ENCODE results near the gene FLT3LG.
A peak's percentile ranks its signal among the peaks of the same experiment; 100 is the strongest.

Gene FLT3LG

GRCh38 chr19:49432141-49433073 is 41.6 kb upstream of the FLT3LG start:
- no peak overlapping the region for H3K4me2 ChIP-seq (ENCODE audit: low read length)
- H3K9ac ChIP-seq (ENCODE audit: low read depth, low read length), result no peak overlapping the region
- H3K4me1 ChIP-seq (ENCODE audit: control insufficient read depth, insufficient read depth, low read length), result no peaks in the 10 kb centered on the region
- no peaks in the 10 kb centered on the region for H3K36me3 ChIP-seq (ENCODE audit: insufficient read depth, low read length)
- peaks cover 89% of the 10 kb centered on the region for H3K27me3 ChIP-seq (ENCODE audit: control insufficient read depth, insufficient read depth, low read length)
- no peaks in the 10 kb centered on the region for H3K9me3 ChIP-seq (replicated peaks; ENCODE audit: low read length)
- no peak overlapping the region for H3K4me3 ChIP-seq (ENCODE audit: low read length)

- no peaks in the 10 kb centered on the region for H3K4me1 ChIP-seq (ENCODE audit: control insufficient read depth, insufficient read depth, low read length)
- H3K4me3 ChIP-seq (ENCODE audit: low read length), result no peak overlapping the region
- no peak overlapping the region for H3K9ac ChIP-seq (ENCODE audit: low read depth, low read length)
- H3K4me2 ChIP-seq (ENCODE audit: low read length), result no peak overlapping the region
- H3K9me3 ChIP-seq (replicated peaks; ENCODE audit: low read length), result no peaks in the 10 kb centered on the region
- no peaks in the 10 kb centered on the region for H3K36me3 ChIP-seq (ENCODE audit: insufficient read depth, low read length)
- peaks cover 91% of the 10 kb centered on the region for H3K27me3 ChIP-seq (ENCODE audit: control insufficient read depth, insufficient read depth, low read length)
Observed at GRCh38 chr19:49433240-49433901, 40.6 kb upstream of the FLT3LG start.

- Histone ChIP-seq H3K36me3 (ENCODE audit: insufficient read depth, low read length) (no peaks in the 10 kb centered on the region), H3K4me2 (ENCODE audit: low read length) (no peak overlapping the region), H3K9ac (ENCODE audit: low read depth, low read length) (no peak overlapping the region), H3K4me1 (ENCODE audit: control insufficient read depth, insufficient read depth, low read length) (no peaks in the 10 kb centered on the region), H3K4me3 (ENCODE audit: low read length) (no peak overlapping the region), H3K9me3 (replicated peaks; ENCODE audit: low read length) (no peaks in the 10 kb centered on the region), H3K27me3 (ENCODE audit: control insufficient read depth, insufficient read depth, low read length) (peaks cover 91% of the 10 kb centered on the region)
Observed at GRCh38 chr19:49434907-49435583, 39.0 kb upstream of the FLT3LG start.

DNA sequence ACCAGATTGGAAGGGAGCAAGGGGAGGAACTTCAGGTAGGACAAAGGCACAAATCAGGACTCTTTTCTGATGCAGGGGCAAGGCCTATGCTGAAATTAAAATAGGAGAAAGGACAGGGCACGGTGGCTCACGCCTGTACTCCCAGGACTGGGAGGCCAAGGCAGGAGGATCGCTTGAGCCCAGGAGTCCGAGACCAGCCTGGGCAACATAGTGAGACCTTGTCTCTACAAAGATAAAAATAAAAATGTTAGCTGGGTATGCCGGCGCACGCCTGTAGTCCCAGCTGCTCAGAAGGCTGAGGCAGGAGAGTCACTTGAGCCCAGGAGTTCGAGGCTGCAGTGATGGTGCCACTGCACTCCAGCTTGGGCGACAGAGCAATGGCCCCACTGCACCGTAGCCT is 38.3 kb upstream of the FLT3LG start:
- Histone ChIP-seq H3K4me2 (ENCODE audit: low read length) (no peak overlapping the region), H3K4me1 (ENCODE audit: control insufficient read depth, insufficient read depth, low read length) (no peaks in the 10 kb centered on the region), H3K9ac (ENCODE audit: low read depth, low read length) (no peak overlapping the region), H3K4me3 (ENCODE audit: low read length) (no peak overlapping the region), H3K27me3 (ENCODE audit: control insufficient read depth, insufficient read depth, low read length) (peaks cover 91% of the 10 kb centered on the region), H3K9me3 (replicated peaks; ENCODE audit: low read length) (no peaks in the 10 kb centered on the region), H3K36me3 (ENCODE audit: insufficient read depth, low read length) (no peaks in the 10 kb centered on the region)

DNA sequence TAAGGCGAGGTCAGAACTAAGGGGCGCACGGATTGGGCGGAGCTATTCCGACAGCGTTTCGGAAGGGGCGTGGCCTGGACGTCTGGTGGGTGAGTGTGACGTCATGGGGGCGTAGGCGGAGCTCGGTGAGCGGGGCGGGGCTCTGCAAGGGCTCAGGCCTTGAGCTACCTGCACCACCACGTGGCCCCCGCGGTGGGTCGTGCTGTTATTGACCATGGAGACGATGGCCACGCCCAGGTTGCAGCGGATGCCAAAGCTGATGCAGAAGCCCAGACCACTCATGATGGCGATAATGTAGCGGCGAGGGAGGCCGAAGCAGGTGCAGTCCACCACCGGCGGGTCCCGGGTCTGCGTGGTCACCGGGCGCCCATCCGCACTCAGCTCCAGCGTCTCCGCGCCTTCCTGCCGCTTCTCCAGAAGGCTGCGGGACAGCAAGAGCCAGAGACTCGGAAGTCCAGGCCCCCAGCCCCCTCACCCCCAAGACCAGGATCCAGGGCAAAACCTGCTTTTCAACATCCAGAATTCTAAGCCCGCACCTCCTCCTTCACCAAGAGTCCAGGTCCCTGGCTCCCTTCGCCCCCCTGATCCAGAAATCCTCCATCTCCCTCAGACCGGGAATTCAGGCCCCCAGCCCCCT is 37.5 kb upstream of the FLT3LG start:
- Histone ChIP-seq H3K36me3 (ENCODE audit: insufficient read depth, low read length) (no peaks in the 10 kb centered on the region), H3K4me1 (ENCODE audit: control insufficient read depth, insufficient read depth, low read length) (no peaks in the 10 kb centered on the region), H3K9me3 (replicated peaks; ENCODE audit: low read length) (no peaks in the 10 kb centered on the region), H3K4me2 (ENCODE audit: low read length) (no peak overlapping the region), H3K27me3 (ENCODE audit: control insufficient read depth, insufficient read depth, low read length) (peaks cover 89% of the 10 kb centered on the region), H3K9ac (ENCODE audit: low read depth, low read length) (no peak overlapping the region), H3K4me3 (ENCODE audit: low read length) (no peak overlapping the region)

GRCh38 chr19:49437231-49437630 is 36.8 kb upstream of the FLT3LG start:
- no peak overlapping the region for H3K4me2 ChIP-seq (ENCODE audit: low read length)
- H3K27me3 ChIP-seq (ENCODE audit: control insufficient read depth, insufficient read depth, low read length), result peaks cover 90% of the 10 kb centered on the region

GRCh38 chr19:49438261-49438660 is 35.8 kb upstream of the FLT3LG start:
- H3K4me2 ChIP-seq (ENCODE audit: low read length), result no peak overlapping the region
- H3K4me1 ChIP-seq (ENCODE audit: control insufficient read depth, insufficient read depth, low read length), result no peaks in the 10 kb centered on the region
- H3K9ac ChIP-seq (ENCODE audit: low read depth, low read length), result no peak overlapping the region
- H3K4me3 ChIP-seq (ENCODE audit: low read length), result no peak overlapping the region
- no peaks in the 10 kb centered on the region for H3K36me3 ChIP-seq (ENCODE audit: insufficient read depth, low read length)
- peaks cover 83% of the 10 kb centered on the region for H3K27me3 ChIP-seq (ENCODE audit: control insufficient read depth, insufficient read depth, low read length)
- no peaks in the 10 kb centered on the region for H3K9me3 ChIP-seq (replicated peaks; ENCODE audit: low read length)

More at GRCh38 chr19:49437231-49437630, 36.8 kb upstream of the FLT3LG start:
- H3K36me3 ChIP-seq (ENCODE audit: insufficient read depth, low read length), result no peaks in the 10 kb centered on the region
- no peak overlapping the region for H3K9ac ChIP-seq (ENCODE audit: low read depth, low read length)
- H3K9me3 ChIP-seq (replicated peaks; ENCODE audit: low read length), result no peaks in the 10 kb centered on the region
- no peak overlapping the region for H3K4me3 ChIP-seq (ENCODE audit: low read length)
- no peaks in the 10 kb centered on the region for H3K4me1 ChIP-seq (ENCODE audit: control insufficient read depth, insufficient read depth, low read length)

DNA sequence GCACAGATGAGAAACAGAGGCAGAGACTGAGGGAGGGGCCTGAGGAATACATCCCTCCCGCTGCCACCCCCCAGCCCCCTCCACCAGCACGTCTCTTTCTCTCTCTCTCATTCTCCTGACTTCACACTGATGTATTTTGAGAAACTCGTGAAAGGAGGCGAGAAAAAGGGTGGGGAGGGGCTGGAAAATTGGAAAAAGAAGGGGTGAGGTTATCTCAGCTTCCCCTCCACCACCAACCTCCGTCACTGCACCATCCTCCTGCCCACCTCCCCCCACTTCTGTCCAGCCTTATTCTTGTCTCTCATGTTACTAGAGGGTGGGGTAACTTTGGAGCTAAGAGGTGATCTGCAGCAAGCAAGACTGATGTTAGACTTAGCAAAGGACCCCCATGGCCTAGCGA is 34.2 kb upstream of the FLT3LG start:
- Histone ChIP-seq H3K9ac (ENCODE audit: low read depth, low read length) (no peak overlapping the region), H3K36me3 (ENCODE audit: insufficient read depth, low read length) (no peaks in the 10 kb centered on the region), H3K4me3 (ENCODE audit: low read length) (no peak overlapping the region), H3K9me3 (replicated peaks; ENCODE audit: low read length) (no peaks in the 10 kb centered on the region), H3K4me2 (ENCODE audit: low read length) (no peak overlapping the region), H3K4me1 (ENCODE audit: control insufficient read depth, insufficient read depth, low read length) (no peaks in the 10 kb centered on the region), H3K27me3 (ENCODE audit: control insufficient read depth, insufficient read depth, low read length) (peaks cover 72% of the 10 kb centered on the region)

DNA sequence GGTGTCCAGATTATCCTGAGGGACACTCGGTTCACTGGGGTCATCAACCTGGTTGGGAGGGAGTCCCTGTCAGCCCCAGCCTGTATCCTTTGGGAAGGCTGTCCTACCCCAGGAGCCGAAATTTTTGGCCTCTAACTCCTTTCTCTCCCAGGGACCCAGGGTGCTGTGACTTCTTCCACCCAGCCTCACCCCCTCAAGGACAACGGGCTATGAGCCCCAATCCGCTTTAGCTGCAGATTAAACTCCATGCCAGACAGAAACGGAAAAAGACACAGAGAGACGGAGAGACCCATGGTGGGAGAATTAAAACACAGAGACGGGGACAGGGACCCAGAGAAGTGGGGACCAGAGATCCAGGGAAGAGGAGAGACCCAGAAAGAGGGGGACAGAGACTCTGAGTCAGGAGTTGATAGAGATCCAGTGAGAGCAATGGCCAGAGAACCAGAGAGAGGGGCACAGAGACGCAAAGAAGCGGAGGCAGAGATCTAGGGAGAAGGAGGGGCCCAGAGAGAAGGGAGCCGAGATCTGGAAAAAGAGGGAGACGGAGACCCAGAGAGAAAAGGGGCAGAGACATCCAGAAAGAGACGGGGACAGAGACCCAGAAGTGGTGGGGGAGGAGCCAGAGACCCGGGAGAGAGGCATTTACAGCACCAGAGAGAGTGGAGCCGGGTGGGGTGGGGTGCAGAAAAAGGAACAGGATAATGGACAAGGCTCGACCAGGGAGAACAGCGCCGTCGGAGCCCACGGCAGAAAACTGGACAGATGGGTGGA is 33.4 kb upstream of the FLT3LG start:
- H3K4me3 ChIP-seq (ENCODE audit: low read length), result no peak overlapping the region
- no peak overlapping the region for H3K9ac ChIP-seq (ENCODE audit: low read depth, low read length)
- H3K4me1 ChIP-seq (ENCODE audit: control insufficient read depth, insufficient read depth, low read length), result no peaks in the 10 kb centered on the region
- peaks cover 64% of the 10 kb centered on the region for H3K27me3 ChIP-seq (ENCODE audit: control insufficient read depth, insufficient read depth, low read length)
- H3K9me3 ChIP-seq (replicated peaks; ENCODE audit: low read length), result no peaks in the 10 kb centered on the region
- H3K4me2 ChIP-seq (ENCODE audit: low read length), result peak overlapping the region; percentile 63
- H3K36me3 ChIP-seq (ENCODE audit: insufficient read depth, low read length), result no peaks in the 10 kb centered on the region

DNA sequence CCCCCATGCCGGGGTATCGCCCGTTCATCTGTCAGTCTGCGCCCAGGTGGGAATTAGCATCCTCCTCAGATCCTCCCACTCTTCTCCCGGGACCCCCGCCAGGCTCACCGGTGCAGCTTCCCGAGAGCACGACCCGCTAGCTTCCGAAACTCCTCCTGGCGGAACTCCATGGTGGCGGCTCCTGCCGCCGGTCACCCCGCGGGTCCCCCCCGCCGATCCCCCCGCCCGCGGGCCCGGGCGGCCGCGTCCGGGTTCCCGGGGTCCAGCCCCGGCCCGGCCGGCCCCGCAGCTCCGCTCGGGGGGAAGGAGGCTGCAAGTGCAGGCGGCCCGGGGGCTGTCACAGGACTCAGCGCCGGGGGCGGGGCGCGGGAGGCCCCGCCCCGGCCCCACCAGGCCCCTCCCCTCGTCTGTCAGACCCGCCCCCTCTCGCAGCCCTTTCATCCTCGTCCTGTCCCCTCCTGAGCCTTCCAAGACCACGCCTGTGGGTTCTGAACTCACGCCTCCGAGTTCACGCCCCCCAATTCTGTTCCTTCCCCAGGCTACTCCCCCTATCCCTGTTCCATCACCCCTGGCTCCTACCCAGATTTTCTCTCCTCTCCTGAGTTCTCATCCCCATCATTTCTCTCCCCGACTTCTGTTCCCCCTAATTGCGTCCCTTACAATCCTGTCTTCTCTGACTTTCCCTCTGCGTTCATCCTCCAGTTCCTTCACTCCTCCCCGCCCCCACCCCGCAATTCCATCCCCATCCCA is 32.6 kb upstream of the FLT3LG start, which contains the start of gene SLC17A7:
TSS of gene SLC17A7 (minus strand) at position 318 of the 750 bp plus-strand sequence. CDS start at position 170, 148 bp downstream.
- Histone ChIP-seq H3K4me1 (ENCODE audit: control insufficient read depth, insufficient read depth, low read length) (no peaks in the 10 kb centered on the region), H3K9ac (ENCODE audit: low read depth, low read length) (no peak within 1 kb of the TSS), H3K36me3 (ENCODE audit: insufficient read depth, low read length) (no peaks in the 10 kb centered on the region), H3K9me3 (replicated peaks; ENCODE audit: low read length) (no peaks in the 10 kb centered on the region), H3K4me2 (ENCODE audit: low read length) (peak within 1 kb of the TSS; percentile 97), H3K4me3 (ENCODE audit: low read length) (no peak within 1 kb of the TSS), H3K27me3 (ENCODE audit: control insufficient read depth, insufficient read depth, low read length) (peaks cover 57% of the 10 kb centered on the region)
